ENCODE results near the gene MRPL22.

MRPL22 gene

DNA sequence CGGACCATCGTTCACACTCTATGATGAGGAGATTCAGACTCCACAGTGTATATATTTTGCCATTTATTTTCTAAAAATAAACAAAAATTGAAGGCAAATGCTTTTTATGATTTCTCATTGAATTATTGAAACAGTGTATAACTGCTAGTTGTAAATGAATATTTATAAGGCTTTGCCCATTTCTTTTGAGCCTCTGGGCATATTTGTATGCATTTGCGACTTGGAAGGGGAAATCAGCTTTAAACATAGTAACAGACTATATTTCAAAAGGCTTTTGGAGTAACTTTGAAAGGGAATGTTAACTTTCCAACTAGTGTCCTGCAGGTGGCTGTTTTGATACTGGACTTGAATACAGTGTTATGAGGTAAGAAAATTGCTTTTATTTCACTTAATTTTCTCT lies 26.0 kb downstream of the MRPL22 start (continued):
- TF ChIP-seq BACH2 (CRISPR knock-in tag; IDR thresholded peaks at IDR 0.05; ENCODE audit: borderline replicate concordance) = no peak

DNA sequence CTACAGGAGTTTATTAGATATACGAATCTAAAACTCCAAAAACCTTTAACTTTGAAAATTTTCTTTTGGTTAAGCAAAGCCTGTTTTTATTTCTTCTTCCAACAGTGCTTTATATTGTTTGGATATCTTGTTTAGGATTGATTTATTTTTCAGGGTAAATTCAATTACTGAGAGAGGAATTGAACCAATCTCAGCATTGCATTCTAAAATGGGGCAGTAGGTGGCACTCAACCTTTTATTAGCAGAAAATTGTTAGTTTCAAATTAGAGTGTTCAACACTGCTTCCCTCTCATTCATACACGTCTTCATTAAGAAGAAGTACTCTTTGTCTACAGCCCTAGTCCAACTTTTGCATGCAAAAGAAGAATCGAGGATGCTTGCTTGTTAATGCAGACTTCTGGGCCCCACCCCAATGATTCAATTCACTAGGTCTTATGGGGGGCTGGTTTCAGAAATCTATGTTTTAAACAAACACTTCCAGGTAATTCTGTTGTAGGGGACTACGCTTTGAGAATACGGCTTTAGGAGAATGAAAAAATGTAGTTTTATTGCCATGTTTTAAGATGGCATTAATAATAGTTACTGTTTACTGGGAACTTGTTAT lies 26.6 kb downstream of the MRPL22 start:
- TF ChIP-seq ESRRG (CRISPR knock-in tag; IDR thresholded peaks at IDR 0.05) (no peak), ARNTL (CRISPR knock-in tag; IDR thresholded peaks at IDR 0.05; ENCODE audit: borderline replicate concordance, low read depth) (no peak), GLIS3 (CRISPR knock-in tag; IDR thresholded peaks at IDR 0.05) (no peak), RARB (CRISPR knock-in tag; IDR thresholded peaks at IDR 0.05) (no peak), OSR1 (CRISPR knock-in tag; IDR thresholded peaks at IDR 0.05) (no peak), CSDC2 (CRISPR knock-in tag; IDR thresholded peaks at IDR 0.05) (no peak), ZC3H10 (CRISPR knock-in tag; IDR thresholded peaks at IDR 0.05) (no peak), TCF4 (CRISPR knock-in tag; IDR thresholded peaks at IDR 0.05; ENCODE audit: borderline replicate concordance) (no peak), ISL1 (CRISPR knock-in tag; IDR thresholded peaks at IDR 0.05) (no peak), ZNF565 (CRISPR knock-in tag; conservative IDR thresholded peaks at IDR 0.05; ENCODE audit: low read depth) (no peak)
- TF ChIP-seq, protein P1, sequence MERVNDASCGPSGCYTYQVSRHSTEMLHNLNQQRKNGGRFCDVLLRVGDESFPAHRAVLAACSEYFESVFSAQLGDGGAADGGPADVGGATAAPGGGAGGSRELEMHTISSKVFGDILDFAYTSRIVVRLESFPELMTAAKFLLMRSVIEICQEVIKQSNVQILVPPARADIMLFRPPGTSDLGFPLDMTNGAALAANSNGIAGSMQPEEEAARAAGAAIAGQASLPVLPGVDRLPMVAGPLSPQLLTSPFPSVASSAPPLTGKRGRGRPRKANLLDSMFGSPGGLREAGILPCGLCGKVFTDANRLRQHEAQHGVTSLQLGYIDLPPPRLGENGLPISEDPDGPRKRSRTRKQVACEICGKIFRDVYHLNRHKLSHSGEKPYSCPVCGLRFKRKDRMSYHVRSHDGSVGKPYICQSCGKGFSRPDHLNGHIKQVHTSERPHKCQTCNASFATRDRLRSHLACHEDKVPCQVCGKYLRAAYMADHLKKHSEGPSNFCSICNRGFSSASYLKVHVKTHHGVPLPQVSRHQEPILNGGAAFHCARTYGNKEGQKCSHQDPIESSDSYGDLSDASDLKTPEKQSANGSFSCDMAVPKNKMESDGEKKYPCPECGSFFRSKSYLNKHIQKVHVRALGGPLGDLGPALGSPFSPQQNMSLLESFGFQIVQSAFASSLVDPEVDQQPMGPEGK (CRISPR knock-in tag; IDR thresholded peaks at IDR 0.05; ENCODE audit: borderline replicate concordance) = no peak

DNA sequence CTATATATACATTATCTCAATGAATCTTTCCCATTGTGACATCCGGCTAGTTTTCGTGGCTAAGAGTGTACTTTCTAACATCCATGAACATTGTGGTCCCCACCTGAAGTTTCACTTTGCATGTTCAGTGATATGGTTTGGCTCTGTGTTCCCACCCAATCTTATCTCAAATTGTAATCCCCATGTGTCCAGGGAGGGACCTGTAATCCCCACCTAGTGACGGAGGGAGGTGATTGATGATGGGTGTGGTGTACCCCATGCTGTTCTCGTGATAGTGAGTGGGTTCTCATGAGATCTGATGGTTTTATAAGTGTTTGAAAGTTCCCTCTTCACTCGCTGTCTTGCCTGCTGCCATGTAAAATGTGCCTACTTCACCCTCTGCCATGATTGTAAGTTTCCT lies 28.1 kb downstream of the MRPL22 start:
- TF ChIP-seq ZNF565 (CRISPR knock-in tag; conservative IDR thresholded peaks at IDR 0.05; ENCODE audit: low read depth) = no peak
- no peak for TF ChIP-seq CSDC2 (CRISPR knock-in tag; IDR thresholded peaks at IDR 0.05)
- TF ChIP-seq PPARA (CRISPR knock-in tag; IDR thresholded peaks at IDR 0.05; ENCODE audit: borderline replicate concordance) = no peak
- TF ChIP-seq, protein P2, sequence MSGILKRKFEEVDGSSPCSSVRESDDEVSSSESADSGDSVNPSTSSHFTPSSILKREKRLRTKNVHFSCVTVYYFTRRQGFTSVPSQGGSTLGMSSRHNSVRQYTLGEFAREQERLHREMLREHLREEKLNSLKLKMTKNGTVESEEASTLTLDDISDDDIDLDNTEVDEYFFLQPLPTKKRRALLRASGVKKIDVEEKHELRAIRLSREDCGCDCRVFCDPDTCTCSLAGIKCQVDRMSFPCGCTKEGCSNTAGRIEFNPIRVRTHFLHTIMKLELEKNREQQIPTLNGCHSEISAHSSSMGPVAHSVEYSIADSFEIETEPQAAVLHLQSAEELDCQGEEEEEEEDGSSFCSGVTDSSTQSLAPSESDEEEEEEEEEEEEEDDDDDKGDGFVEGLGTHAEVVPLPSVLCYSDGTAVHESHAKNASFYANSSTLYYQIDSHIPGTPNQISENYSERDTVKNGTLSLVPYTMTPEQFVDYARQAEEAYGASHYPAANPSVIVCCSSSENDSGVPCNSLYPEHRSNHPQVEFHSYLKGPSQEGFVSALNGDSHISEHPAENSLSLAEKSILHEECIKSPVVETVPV (CRISPR knock-in tag; IDR thresholded peaks at IDR 0.05) = no peak
- no peak for ATAC-seq

More for the DNA sequence above, 26.6 kb downstream of the MRPL22 start:
- ATAC-seq = peak; percentile 65; the same call in 2 of the 3 replicates

DNA sequence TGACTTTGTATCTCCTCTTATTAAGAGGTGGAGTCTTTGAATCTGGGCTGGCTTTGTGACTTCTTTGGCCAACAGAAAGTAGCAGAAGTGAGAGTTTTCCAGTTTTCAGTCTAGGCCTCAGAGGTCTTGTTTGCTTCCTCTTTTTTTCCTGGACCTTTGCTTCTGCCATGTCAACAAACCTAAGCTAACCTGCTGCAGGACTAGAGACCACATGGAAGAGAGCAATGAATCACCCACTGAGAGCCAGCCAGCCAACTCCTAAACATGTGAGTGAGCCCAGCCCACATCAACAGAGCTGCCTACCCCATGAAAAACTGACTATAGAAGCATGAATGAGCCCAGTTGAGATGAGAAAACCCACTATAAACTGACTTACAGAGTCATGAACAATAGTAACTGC lies 29.9 kb downstream of the MRPL22 start:
- TF ChIP-seq ZFP3 (CRISPR knock-in tag; IDR thresholded peaks at IDR 0.05) = peak; percentile 72
- no peak for TF ChIP-seq TCF4 (CRISPR knock-in tag; IDR thresholded peaks at IDR 0.05; ENCODE audit: borderline replicate concordance)
- no peak for ATAC-seq

DNA sequence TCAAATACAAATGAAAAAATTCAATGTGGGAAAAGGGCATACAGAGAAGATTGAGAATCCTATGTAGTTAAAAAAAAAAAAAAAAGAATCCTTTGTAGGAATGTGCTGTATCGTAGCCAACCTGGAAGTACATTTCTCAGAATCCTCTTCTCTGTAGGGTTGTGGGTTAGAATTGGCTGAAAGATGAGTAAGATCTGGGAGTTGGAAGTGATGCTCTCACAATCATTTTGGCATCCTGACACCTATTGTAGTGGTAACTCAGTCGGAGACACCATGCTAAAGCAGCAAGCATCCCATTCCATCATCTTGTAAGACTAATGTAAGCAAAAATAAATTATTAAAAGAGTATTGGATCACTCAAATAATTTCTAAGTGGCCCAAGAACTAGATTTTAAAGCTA lies 30.6 kb downstream of the MRPL22 start:
- TF ChIP-seq, protein P3, sequence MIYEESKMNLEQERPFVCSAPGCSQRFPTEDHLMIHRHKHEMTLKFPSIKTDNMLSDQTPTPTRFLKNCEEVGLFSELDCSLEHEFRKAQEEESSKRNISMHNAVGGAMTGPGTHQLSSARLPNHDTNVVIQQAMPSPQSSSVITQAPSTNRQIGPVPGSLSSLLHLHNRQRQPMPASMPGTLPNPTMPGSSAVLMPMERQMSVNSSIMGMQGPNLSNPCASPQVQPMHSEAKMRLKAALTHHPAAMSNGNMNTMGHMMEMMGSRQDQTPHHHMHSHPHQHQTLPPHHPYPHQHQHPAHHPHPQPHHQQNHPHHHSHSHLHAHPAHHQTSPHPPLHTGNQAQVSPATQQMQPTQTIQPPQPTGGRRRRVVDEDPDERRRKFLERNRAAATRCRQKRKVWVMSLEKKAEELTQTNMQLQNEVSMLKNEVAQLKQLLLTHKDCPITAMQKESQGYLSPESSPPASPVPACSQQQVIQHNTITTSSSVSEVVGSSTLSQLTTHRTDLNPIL (CRISPR knock-in tag; IDR thresholded peaks at IDR 0.05; ENCODE audit: low read depth) = no peak
- TF ChIP-seq ZFP30 (CRISPR knock-in tag; IDR thresholded peaks at IDR 0.05) (no peak), TCF4 (CRISPR knock-in tag; IDR thresholded peaks at IDR 0.05; ENCODE audit: borderline replicate concordance) (no peak), SNAI2 (CRISPR knock-in tag; IDR thresholded peaks at IDR 0.05) (no peak), ZC3H10 (CRISPR knock-in tag; IDR thresholded peaks at IDR 0.05) (no peak), PPARA (CRISPR knock-in tag; IDR thresholded peaks at IDR 0.05; ENCODE audit: borderline replicate concordance) (no peak), RARB (CRISPR knock-in tag; IDR thresholded peaks at IDR 0.05) (no peak), ZFP3 (CRISPR knock-in tag; IDR thresholded peaks at IDR 0.05) (no peak), TOX (CRISPR knock-in tag; IDR thresholded peaks at IDR 0.05; ENCODE audit: borderline replicate concordance) (no peak), ARNTL (CRISPR knock-in tag; IDR thresholded peaks at IDR 0.05; ENCODE audit: borderline replicate concordance, low read depth) (no peak), BACH2 (CRISPR knock-in tag; IDR thresholded peaks at IDR 0.05; ENCODE audit: borderline replicate concordance) (no peak), ZNF8 (CRISPR knock-in tag; IDR thresholded peaks at IDR 0.05) (no peak), OSR1 (CRISPR knock-in tag; IDR thresholded peaks at IDR 0.05) (no peak), ZNF70 (CRISPR knock-in tag; IDR thresholded peaks at IDR 0.05) (no peak), ESRRG (CRISPR knock-in tag; IDR thresholded peaks at IDR 0.05) (no peak), CSDC2 (CRISPR knock-in tag; IDR thresholded peaks at IDR 0.05) (no peak), GLIS3 (CRISPR knock-in tag; IDR thresholded peaks at IDR 0.05) (no peak)
- TF ChIP-seq, protein P4, sequence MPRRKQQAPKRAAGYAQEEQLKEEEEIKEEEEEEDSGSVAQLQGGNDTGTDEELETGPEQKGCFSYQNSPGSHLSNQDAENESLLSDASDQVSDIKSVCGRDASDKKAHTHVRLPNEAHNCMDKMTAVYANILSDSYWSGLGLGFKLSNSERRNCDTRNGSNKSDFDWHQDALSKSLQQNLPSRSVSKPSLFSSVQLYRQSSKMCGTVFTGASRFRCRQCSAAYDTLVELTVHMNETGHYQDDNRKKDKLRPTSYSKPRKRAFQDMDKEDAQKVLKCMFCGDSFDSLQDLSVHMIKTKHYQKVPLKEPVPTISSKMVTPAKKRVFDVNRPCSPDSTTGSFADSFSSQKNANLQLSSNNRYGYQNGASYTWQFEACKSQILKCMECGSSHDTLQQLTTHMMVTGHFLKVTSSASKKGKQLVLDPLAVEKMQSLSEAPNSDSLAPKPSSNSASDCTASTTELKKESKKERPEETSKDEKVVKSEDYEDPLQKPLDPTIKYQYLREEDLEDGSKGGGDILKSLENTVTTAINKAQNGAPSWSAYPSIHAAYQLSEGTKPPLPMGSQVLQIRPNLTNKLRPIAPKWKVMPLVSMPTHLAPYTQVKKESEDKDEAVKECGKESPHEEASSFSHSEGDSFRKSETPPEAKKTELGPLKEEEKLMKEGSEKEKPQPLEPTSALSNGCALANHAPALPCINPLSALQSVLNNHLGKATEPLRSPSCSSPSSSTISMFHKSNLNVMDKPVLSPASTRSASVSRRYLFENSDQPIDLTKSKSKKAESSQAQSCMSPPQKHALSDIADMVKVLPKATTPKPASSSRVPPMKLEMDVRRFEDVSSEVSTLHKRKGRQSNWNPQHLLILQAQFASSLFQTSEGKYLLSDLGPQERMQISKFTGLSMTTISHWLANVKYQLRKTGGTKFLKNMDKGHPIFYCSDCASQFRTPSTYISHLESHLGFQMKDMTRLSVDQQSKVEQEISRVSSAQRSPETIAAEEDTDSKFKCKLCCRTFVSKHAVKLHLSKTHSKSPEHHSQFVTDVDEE (CRISPR knock-in tag; IDR thresholded peaks at IDR 0.05) = no peak
- TF ChIP-seq, protein P5, sequence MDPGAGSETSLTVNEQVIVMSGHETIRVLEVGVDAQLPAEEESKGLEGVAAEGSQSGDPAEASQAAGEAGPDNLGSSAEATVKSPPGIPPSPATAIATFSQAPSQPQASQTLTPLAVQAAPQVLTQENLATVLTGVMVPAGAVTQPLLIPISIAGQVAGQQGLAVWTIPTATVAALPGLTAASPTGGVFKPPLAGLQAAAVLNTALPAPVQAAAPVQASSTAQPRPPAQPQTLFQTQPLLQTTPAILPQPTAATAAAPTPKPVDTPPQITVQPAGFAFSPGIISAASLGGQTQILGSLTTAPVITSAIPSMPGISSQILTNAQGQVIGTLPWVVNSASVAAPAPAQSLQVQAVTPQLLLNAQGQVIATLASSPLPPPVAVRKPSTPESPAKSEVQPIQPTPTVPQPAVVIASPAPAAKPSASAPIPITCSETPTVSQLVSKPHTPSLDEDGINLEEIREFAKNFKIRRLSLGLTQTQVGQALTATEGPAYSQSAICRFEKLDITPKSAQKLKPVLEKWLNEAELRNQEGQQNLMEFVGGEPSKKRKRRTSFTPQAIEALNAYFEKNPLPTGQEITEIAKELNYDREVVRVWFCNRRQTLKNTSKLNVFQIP (CRISPR knock-in tag; IDR thresholded peaks at IDR 0.05; ENCODE audit: borderline replicate concordance, low read depth) = no peak
- TF ChIP-seq, protein P1 (CRISPR knock-in tag; IDR thresholded peaks at IDR 0.05; ENCODE audit: borderline replicate concordance) = no peak
- no peak for ATAC-seq

Data from SK-N-SH treated with all-trans-retinoic acid at 6 μM for 48 hours (cell line).